Upper lobe of left lung (tissue), 4 donors: ENCODE data around the gene IRF3.
A peak's percentile ranks its signal among the peaks of the same experiment; 100 is the strongest.

Source experiments
- CTCF ChIP-seq, 6 experiments: fragments of 450-650 bp in 4 of 6; fragments of 200-600 bp in 2 of 6; sonication (generic) in 2 of 6; IDR thresholded peaks; one replicate each; pipeline ENCODE4 v1.5.1; 2016 to 2019; ENCODE audit warnings: antibody characterized with exemption in 6 of 6
- EP300 ChIP-seq, 4 donors: sonication (generic); formaldehyde crosslinking; IDR thresholded peaks; one replicate each; pipeline ENCODE4 v1.5.1; 2017; ENCODE audit warnings: antibody characterized with exemption in 4 of 4, control low read depth in 2 of 4
- POLR2A ChIP-seq, 4 donors: fragments of 450-650 bp; IDR thresholded peaks; one replicate each; pipeline ENCODE4 v1.5.1; 2016 to 2017; ENCODE audit warnings: antibody characterized with exemption in 4 of 4, mild to moderate bottlenecking in 2 of 4
- POLR2AphosphoS5 ChIP-seq, 2 donors: sonication (generic); formaldehyde crosslinking; IDR thresholded peaks; one replicate each; pipeline ENCODE4 v1.5.1; 2017; ENCODE audit warnings: antibody characterized with exemption in 2 of 2

DNA sequence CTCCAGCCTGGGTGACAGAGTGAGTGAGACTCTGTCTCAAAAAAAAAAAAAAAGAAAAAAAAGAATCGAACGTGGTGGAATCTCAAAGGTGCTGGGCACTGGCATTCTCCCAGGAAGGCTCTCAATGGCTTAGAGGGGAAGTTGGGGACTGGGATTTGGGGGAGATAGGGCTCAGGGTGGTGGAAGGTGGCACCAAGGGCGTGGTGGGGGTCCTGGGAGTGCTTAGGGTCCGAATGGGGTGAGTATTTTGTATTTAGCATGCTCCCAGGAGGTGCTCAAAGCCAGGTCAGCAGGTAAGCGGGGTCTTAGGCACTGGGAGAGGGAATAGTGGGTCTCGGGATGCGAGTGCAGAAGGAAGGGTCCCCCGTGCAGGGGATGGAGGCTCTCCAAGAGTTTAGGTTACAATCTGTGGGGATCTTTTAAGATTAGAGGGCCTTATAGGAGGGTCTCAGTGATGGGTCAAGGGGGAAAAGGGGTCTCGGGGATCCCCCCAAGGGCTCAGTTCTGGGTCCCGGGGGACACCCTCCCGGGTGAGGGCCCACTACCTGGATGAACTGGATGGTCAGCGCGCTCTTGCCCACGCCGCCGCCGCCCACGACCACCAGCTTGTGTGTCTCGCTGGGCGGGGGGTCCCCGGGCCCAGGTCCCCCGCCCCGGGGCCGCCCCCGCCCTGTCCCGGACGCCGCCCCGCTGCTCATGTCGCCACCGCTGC, 26.1 kb downstream of the IRF3 start:
- TF ChIP-seq POLR2A (IDR thresholded peaks at IDR 0.05) (peak in 1 of 4 donors; percentile 48), CTCF (IDR thresholded peaks at IDR 0.05) (no peak), POLR2AphosphoS5 (IDR thresholded peaks at IDR 0.05) (peak in 1 of 2 donors; percentile 63), EP300 (IDR thresholded peaks at IDR 0.05) (no peak)
